Fibroblast of pulmonary artery (primary cell): ENCODE measurements around the gene FEZ2.
A peak's percentile ranks its signal among the peaks of the same experiment; 100 is the strongest.

Source experiments
- DNase-seq: peaks from one replicate; pipeline ENCODE4 v3.0.0-alpha.2; 2010; ENCODE audit warnings: low read depth
- H3K4me3 ChIP-seq: replicated peaks from 2 replicates; pipeline ENCODE4 v1.5.1; 2011; ENCODE audit warnings: low read depth, mild to moderate bottlenecking, control low read depth, low read length, moderate library complexity
- CTCF ChIP-seq: IDR thresholded peaks from 2 replicates; pipeline ENCODE4 v1.5.1; 2011; ENCODE audit warnings: mild to moderate bottlenecking, control low read depth, low read length, inconsistent platforms; ENCODE audit errors: missing control alignments

Gene FEZ2

GRCh38 chr2:36572054-36572718 lies 25.8 kb downstream of the FEZ2 start:
- no peak for DNase-seq
- TF ChIP-seq CTCF = no peak

GRCh38 chr2:36570416-36570815 lies 27.6 kb downstream of the FEZ2 start:
- TF ChIP-seq CTCF = no peak
- no peak for DNase-seq
- H3K4me3 ChIP-seq = no peak overlapping the region

More at GRCh38 chr2:36572054-36572718, 25.8 kb downstream of the FEZ2 start:
- no peak overlapping the region for H3K4me3 ChIP-seq

- H3K4me3 ChIP-seq = no peak overlapping the region
- no peak for DNase-seq
- no peak for TF ChIP-seq CTCF
Measured at GRCh38 chr2:36569267-36569856, 28.6 kb downstream of the FEZ2 start.

- TF ChIP-seq CTCF = no peak
- peak; percentile 68 for DNase-seq
- peak overlapping the region; percentile 15 for H3K4me3 ChIP-seq
Measured at GRCh38 chr2:36568516-36569246, 29.3 kb downstream of the FEZ2 start.

GRCh38 chr2:36567711-36568408 lies 30.1 kb downstream of the FEZ2 start:
- no peak overlapping the region for H3K4me3 ChIP-seq
- TF ChIP-seq CTCF = no peak
- DNase-seq = no peak

GRCh38 chr2:36566887-36567286 lies 31.1 kb downstream of the FEZ2 start:
- no peak overlapping the region for H3K4me3 ChIP-seq
- no peak for DNase-seq
- no peak for TF ChIP-seq CTCF
